B cell (primary cell): ENCODE measurements around the gene HS6ST3. TPM values are rescaled to one million over a fixed set of nuclear protein-coding genes. Genes with fewer than 3 reads are reported as not detected.

Experiments used
- ATAC-seq: fragments of 200-7000 bp; cut with Tn5 transposase; one replicate; pipeline ENCODE4 v1.10.0; 2021; ENCODE audit warnings: low read depth, mild to moderate bottlenecking, moderate number of reproducible peaks, moderate library complexity
- CTCF ChIA-PET: fragments of 350-600 bp; sonication (Branson Sonifier 250); formaldehyde crosslinking; loops from one replicate; lab custom pipeline; 2021; ENCODE audit warnings: antibody characterized with exemption, inconsistent platforms; lab: Charles Lee
- POLR2A ChIA-PET: fragments of 350-600 bp; sonication (Branson Sonifier 250); formaldehyde crosslinking; loops from one replicate; lab custom pipeline; 2021; ENCODE audit warnings: antibody characterized with exemption; lab: Charles Lee
- DNase-seq: peaks from one replicate; pipeline ENCODE4 v3.0.0; 2013
- H2AFZ ChIP-seq: 2 replicates; pipeline ENCODE4 v1.6.1; 2012; ENCODE audit warnings: mild to moderate bottlenecking, low read depth, low read length; ENCODE audit not compliant: insufficient read depth, poor library complexity, severe bottlenecking
- H3K27ac ChIP-seq, 2 donors: 1 replicate in 1 of 2; 2 replicates in 1 of 2; pipeline ENCODE4 v1.5.1; 2012 to 2013; ENCODE audit warnings: low read length in 2 of 2, mild to moderate bottlenecking in 2 of 2, moderate library complexity in 1 of 2
- H3K27me3 ChIP-seq, 4 experiments: fragments of 200-600 bp in 1 of 4; sonication (generic) in 1 of 4; replicated peaks in 1 of 4; 1 replicate in 2 of 4; 2 replicates in 2 of 4; pipeline versions ENCODE4 v1.6.1 to v1.7.0; 2013 to 2016; ENCODE audit warnings: low read length in 3 of 4, mild to moderate bottlenecking in 2 of 4, mixed read lengths in 1 of 4, moderate library complexity in 1 of 4; ENCODE audit not compliant: insufficient read depth in 4 of 4, control insufficient read depth in 3 of 4; ENCODE audit errors: control extremely low read depth in 1 of 4
- H3K36me3 ChIP-seq, 2 experiments: replicated peaks in 1 of 2; 1 replicate in 1 of 2; 2 replicates in 1 of 2; pipeline versions ENCODE4 v1.6.1 to v1.7.1; 2013; ENCODE audit warnings: low read length in 1 of 2; ENCODE audit not compliant: insufficient read depth in 2 of 2, control insufficient read depth in 1 of 2; ENCODE audit errors: control extremely low read depth in 1 of 2, extremely low read depth in 1 of 2
- H3K4me1 ChIP-seq, 2 donors: fragments of 200-600 bp in 1 of 2; sonication (generic) in 1 of 2; 1 replicate in 1 of 2; 2 replicates in 1 of 2; pipeline versions ENCODE4 v1.5.1 to v1.6.1; 2013 to 2017; ENCODE audit warnings: low read length in 2 of 2; ENCODE audit not compliant: control insufficient read depth in 2 of 2, insufficient read depth in 2 of 2
- H3K4me2 ChIP-seq: replicated peaks from 2 replicates; pipeline ENCODE3; 2012; ENCODE audit warnings: mild to moderate bottlenecking, low read depth, low read length; ENCODE audit not compliant: poor library complexity, severe bottlenecking
- H3K4me3 ChIP-seq, 5 experiments: fragments of 200-600 bp in 1 of 5; sonication (generic) in 1 of 5; 1 replicate in 3 of 5; 2 replicates in 2 of 5; pipeline versions ENCODE4 v1.5.1 to v1.7.0; 2011 to 2016; ENCODE audit warnings: low read length in 4 of 5, mild to moderate bottlenecking in 4 of 5, low read depth in 2 of 5, control low read depth in 1 of 5, moderate library complexity in 1 of 5; ENCODE audit not compliant: insufficient read depth in 1 of 5; ENCODE audit errors: control extremely low read depth in 1 of 5, extremely low read depth in 1 of 5
- H3K79me2 ChIP-seq: fragments of 200-600 bp; sonication (generic); one replicate; pipeline ENCODE4 v1.6.0; 2016; ENCODE audit warnings: low read length; ENCODE audit not compliant: control insufficient read depth, insufficient read depth
- H3K9ac ChIP-seq: fragments of 200-600 bp; sonication (generic); 2 replicates; pipeline ENCODE4 v1.6.1; 2017; ENCODE audit warnings: mild to moderate bottlenecking, low read length, moderate library complexity
- H3K9me3 ChIP-seq, 3 donors: one replicate each; pipeline versions ENCODE4 v1.6.1 to v1.7.1; 2013; ENCODE audit warnings: low read length in 2 of 3; ENCODE audit not compliant: control insufficient read depth in 2 of 3, insufficient read depth in 1 of 3; ENCODE audit errors: control extremely low read depth in 1 of 3
- H4K20me1 ChIP-seq: 2 replicates; pipeline ENCODE4 v1.6.0; 2012; ENCODE audit warnings: mild to moderate bottlenecking, low read length; ENCODE audit not compliant: insufficient read depth, control insufficient read depth, poor library complexity, severe bottlenecking
- H3K27ac Mint-ChIP-seq: one replicate; pipeline ENCODE4 v1.8.0; 2021; ENCODE audit warnings: mixed read lengths
- H3K27me3 Mint-ChIP-seq: one replicate; pipeline ENCODE4 v1.8.0; 2021; ENCODE audit warnings: mixed read lengths
- H3K4me1 Mint-ChIP-seq: one replicate; pipeline ENCODE4 v1.8.0; 2021; ENCODE audit warnings: mixed read lengths
- H3K4me3 Mint-ChIP-seq: one replicate; pipeline ENCODE4 v1.8.0; 2021; ENCODE audit warnings: mixed read lengths
- H3K9me3 Mint-ChIP-seq: one replicate; pipeline ENCODE4 v1.8.0; 2022; ENCODE audit warnings: mixed read lengths; ENCODE audit not compliant: insufficient read depth
- EZH2 ChIP-seq: IDR thresholded peaks from 2 replicates; pipeline ENCODE4 v1.6.1; 2012; ENCODE audit warnings: borderline replicate concordance, low read depth, mild to moderate bottlenecking, moderate library complexity, low read length; ENCODE audit not compliant: insufficient read depth, poor library complexity, severe bottlenecking
- WGBS: methylation state at CpG from one replicate; pipeline ENCODE4 v1.1.5; 2013; ENCODE audit warnings: missing lambda C conversion rate; ENCODE audit not compliant: insufficient coverage; 5-methylcytosine and 5-hydroxymethylcytosine counted together
- intact Hi-C: fragments of 100-400 bp; cut with micrococcal nuclease; formaldehyde crosslinking; loops from one replicate; pipeline ENCODE4 v1.10.0; 2022
- polyA plus RNA-seq: library from polyadenylated mRNA; depleted of rRNA; stranded (reverse); fragments of >200 nt; gene quantifications from 2 replicates; pipeline ENCODE4 v1.2.3, GENCODE V29; 2012
- total RNA-seq, 2 donors: library from RNA; stranded (reverse); fragments of 120-200 nt in 1 of 2; gene quantifications; 1 replicate in 1 of 2; 2 replicates in 1 of 2; pipeline versions ENCODE4 v1.2.3 to v1.2.4, GENCODE V29; 2013 to 2022
- TF ChIP-seq, protein P1 (sequence below): fragments of 200-600 bp; IDR thresholded peaks from one replicate; pipeline ENCODE4 v1.8.0; 2022; ENCODE audit warnings: antibody characterized with exemption, mild to moderate bottlenecking

The HS6ST3 gene
- total and polyA plus RNA-seq, 2 donors (not counting 1 experiment from before 2014, with no cell fraction given): not detected

DNA sequence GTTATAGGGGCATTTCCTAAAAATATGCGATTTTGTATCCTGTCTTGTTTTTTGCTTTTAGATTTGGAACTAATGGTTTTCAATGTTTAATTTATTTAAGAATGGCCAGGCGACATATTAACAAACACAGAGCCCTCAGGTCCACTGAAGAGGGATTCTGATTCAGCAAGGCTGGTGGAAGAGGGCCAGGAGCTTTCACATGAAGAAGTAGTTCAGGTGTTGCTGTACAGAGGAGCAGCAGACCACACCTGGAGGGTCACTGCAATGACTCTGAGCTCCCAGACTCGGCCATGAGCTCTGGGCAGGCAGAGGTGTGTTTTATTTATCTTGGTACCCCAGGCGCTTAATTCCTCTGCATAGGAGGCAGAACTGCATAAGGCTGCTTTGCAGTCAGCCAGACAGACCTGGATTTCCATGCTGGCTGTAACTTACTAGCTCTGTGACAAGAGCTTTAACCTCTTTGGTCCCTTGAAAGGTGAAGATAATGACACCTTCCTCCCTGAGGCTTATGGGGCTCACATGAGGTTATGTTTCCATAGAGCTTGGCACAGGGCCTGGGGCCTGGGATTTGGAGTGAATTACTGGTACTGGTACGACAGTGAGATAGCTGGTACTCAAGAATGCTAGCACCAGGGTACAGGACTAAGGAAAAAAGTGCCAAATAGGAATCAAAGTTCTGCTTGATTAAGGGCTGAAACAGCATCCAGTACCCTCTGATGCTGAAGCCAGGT is 719.6 kb downstream of the HS6ST3 start:
- DNase-seq (no peak), ATAC-seq (no peak)
- POLR2A ChIA-PET: no interaction called here
- no peak overlapping the region for H3K4me3 Mint-ChIP-seq
- no peaks in the 10 kb centered on the region for H3K4me1 Mint-ChIP-seq
- no peaks in the 10 kb centered on the region for H3K36me3 ChIP-seq
- WGBS: 88% methylated on average over 4 of the region's 5 CpGs
- H3K9me3 Mint-ChIP-seq: peaks cover 3% of the 10 kb centered on the region
- intact Hi-C loops: no loop called here
- H3K4me1 ChIP-seq: no peaks in the 10 kb centered on the region
- no peaks in the 10 kb centered on the region for H3K27me3 ChIP-seq
- no peak overlapping the region for H3K4me2 ChIP-seq
- no peaks in the 10 kb centered on the region for H3K79me2 ChIP-seq
- no peak overlapping the region for H3K27ac Mint-ChIP-seq
- H2AFZ ChIP-seq: no peak overlapping the region
- TF ChIP-seq EZH2: no peak
- TF ChIP-seq, protein P1, sequence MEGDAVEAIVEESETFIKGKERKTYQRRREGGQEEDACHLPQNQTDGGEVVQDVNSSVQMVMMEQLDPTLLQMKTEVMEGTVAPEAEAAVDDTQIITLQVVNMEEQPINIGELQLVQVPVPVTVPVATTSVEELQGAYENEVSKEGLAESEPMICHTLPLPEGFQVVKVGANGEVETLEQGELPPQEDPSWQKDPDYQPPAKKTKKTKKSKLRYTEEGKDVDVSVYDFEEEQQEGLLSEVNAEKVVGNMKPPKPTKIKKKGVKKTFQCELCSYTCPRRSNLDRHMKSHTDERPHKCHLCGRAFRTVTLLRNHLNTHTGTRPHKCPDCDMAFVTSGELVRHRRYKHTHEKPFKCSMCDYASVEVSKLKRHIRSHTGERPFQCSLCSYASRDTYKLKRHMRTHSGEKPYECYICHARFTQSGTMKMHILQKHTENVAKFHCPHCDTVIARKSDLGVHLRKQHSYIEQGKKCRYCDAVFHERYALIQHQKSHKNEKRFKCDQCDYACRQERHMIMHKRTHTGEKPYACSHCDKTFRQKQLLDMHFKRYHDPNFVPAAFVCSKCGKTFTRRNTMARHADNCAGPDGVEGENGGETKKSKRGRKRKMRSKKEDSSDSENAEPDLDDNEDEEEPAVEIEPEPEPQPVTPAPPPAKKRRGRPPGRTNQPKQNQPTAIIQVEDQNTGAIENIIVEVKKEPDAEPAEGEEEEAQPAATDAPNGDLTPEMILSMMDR: no peak
- H3K27ac ChIP-seq: no peak overlapping the region
- CTCF ChIA-PET: no interaction called here
- H4K20me1 ChIP-seq: no peaks in the 10 kb centered on the region
- H3K9me3 ChIP-seq: peaks cover 0 to 3% (median 0%) of the 10 kb centered on the region in 3 donors
- H3K4me3 ChIP-seq: no peak overlapping the region
- H3K9ac ChIP-seq: no peak overlapping the region
- no peaks in the 10 kb centered on the region for H3K27me3 Mint-ChIP-seq

DNA sequence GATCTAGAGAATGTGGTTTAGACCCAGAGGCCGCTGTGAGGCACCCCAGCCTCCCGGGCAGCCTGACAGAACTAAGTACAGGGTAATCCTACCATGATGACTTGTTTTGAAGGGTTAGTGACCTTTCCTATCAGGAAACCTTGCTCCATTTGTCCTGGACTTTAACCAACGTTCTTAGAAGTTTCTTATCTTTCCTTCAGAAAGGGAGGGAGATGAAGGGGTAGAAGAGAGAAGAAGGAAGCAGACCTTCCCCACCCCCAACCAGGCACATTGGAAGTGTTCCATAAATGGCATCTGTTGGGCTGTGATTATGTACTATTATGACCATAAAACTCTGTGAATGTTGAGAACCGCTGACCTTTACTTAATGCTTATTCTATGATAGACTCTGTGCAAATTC is 720.2 kb downstream of the HS6ST3 start:
- Mint-ChIP-seq H3K27ac (no peak overlapping the region), H3K4me1 (no peaks in the 10 kb centered on the region), H3K4me3 (no peak overlapping the region), H3K9me3 (peaks cover 2% of the 10 kb centered on the region), H3K27me3 (no peaks in the 10 kb centered on the region)
- Histone ChIP-seq H3K4me2 (no peak overlapping the region), H3K4me1 (no peaks in the 10 kb centered on the region), H3K36me3 (no peaks in the 10 kb centered on the region), H3K27ac (no peak overlapping the region), H3K9ac (no peak overlapping the region), H3K79me2 (no peaks in the 10 kb centered on the region), H2AFZ (no peak overlapping the region), H3K9me3 (peaks cover 0 to 3% (median 0%) of the 10 kb centered on the region in 3 donors), H4K20me1 (no peaks in the 10 kb centered on the region), H3K27me3 (no peaks in the 10 kb centered on the region), H3K4me3 (no peak overlapping the region)
- DNase-seq (no peak), ATAC-seq (no peak)
- POLR2A ChIA-PET: no interaction called here
- TF ChIP-seq EZH2: no peak
- TF ChIP-seq, protein P1: no peak
- CTCF ChIA-PET: no interaction called here
- WGBS: 80% methylated on average over 1 of the region's 4 CpGs
- intact Hi-C loops: no loop called here
